Adrenal gland (tissue), 5 donors: ENCODE data around the gene SLC24A3.

Experiments
- POLR2A ChIP-seq, 2 donors: fragments of 450-650 bp; IDR thresholded peaks; one replicate each; pipeline ENCODE4 v1.6.1; 2017; ENCODE audit warnings: antibody characterized with exemption in 2 of 2, mild to moderate bottlenecking in 2 of 2, moderate library complexity in 1 of 2
- TF ChIP-seq, protein P1 (sequence below), 6 experiments: fragments of 450-650 bp in 4 of 6; fragments of 200-600 bp in 2 of 6; sonication (generic) in 1 of 6; IDR thresholded peaks; 1 replicate in 5 of 6; 2 replicates in 1 of 6; pipeline versions ENCODE4 v1.5.1 to v1.8.0; 2016 to 2021; ENCODE audit warnings: antibody characterized with exemption in 6 of 6, mild to moderate bottlenecking in 2 of 6, moderate library complexity in 1 of 6
- donor health status: DM: no; HTN: no; CAD: no.

DNA sequence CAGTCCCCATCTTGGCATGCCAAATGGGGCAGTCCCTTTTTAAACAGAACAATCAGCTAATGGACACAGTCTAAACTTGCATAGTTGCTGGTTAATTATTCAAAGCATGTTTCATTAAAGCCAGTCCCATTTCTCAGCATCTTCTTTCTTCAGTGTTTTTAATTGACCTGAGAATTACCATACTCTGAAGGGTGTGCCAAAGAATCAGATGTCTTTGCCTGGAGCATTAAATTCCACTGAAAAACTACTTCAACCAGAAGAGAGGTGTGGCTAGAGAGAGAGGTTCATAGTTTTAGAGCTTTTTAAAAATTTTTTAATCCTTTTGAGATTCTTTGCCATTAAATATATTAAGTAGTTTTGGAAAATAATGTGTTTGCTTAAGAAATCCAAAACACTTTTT lies 37.9 kb downstream of the SLC24A3 start:
- TF ChIP-seq, protein P1, sequence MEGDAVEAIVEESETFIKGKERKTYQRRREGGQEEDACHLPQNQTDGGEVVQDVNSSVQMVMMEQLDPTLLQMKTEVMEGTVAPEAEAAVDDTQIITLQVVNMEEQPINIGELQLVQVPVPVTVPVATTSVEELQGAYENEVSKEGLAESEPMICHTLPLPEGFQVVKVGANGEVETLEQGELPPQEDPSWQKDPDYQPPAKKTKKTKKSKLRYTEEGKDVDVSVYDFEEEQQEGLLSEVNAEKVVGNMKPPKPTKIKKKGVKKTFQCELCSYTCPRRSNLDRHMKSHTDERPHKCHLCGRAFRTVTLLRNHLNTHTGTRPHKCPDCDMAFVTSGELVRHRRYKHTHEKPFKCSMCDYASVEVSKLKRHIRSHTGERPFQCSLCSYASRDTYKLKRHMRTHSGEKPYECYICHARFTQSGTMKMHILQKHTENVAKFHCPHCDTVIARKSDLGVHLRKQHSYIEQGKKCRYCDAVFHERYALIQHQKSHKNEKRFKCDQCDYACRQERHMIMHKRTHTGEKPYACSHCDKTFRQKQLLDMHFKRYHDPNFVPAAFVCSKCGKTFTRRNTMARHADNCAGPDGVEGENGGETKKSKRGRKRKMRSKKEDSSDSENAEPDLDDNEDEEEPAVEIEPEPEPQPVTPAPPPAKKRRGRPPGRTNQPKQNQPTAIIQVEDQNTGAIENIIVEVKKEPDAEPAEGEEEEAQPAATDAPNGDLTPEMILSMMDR (IDR thresholded peaks at IDR 0.05), result no peak
- no peak for TF ChIP-seq POLR2A (IDR thresholded peaks at IDR 0.05)
